ENCODE results near the gene SEPHS1. TPM values are rescaled to one million over a fixed set of nuclear protein-coding genes. Genes with fewer than 3 reads are reported as not detected.

The SEPHS1 gene
- total RNA-seq, 1 donor from 2014 or later, result 38.3 TPM

GRCh38 chr10:13327534-13327933, 20.6 kb downstream of the SEPHS1 start:
- DNase-seq, result no peak

GRCh38 chr10:13322615-13323148, 25.4 kb downstream of the SEPHS1 start:
- no peak for DNase-seq

- DNase-seq, result no peak
Observed at GRCh38 chr10:13321576-13321975, 26.5 kb downstream of the SEPHS1 start.

DNA sequence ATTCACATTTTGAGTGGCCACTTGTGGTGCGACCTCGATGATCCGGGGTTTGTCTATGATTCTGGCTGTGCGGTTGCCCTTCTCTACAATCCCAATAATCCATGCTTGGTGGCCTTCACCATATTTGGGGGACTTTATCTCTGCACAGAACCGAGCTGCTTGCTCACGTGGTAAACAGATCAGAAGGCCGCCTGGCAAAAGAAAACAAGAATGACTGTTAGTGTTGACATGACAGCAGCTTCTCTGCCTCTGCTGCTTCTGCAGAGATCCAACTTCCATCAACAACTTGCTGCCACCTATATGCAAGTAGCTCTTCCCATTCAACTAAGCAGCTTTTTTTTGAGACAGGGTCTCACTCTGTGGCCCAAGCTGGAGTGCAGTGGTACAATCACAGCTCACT, 28.9 kb downstream of the SEPHS1 start:
- DNase-seq, result no peak

DNA sequence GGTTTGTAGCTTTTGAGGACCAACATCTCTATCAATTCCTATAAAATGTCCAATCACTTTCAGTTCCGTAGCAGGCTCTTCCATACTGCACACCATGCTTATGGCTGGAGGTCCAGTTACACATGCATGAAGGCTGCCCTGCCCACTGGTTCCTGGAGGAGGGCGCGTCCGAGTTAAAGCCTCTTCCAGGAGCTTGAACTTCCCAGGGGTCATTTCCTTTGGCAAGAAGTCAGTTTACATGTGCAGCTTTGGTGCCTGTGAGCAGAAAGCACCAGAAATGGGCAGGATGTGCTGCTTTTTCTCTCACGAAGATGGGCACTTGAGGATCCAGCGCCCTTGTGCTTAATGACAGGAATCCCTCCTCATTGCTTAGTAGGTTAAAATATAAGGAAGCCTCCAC, 30.6 kb downstream of the SEPHS1 start:
- DNase-seq, result peak; percentile 11

DNA sequence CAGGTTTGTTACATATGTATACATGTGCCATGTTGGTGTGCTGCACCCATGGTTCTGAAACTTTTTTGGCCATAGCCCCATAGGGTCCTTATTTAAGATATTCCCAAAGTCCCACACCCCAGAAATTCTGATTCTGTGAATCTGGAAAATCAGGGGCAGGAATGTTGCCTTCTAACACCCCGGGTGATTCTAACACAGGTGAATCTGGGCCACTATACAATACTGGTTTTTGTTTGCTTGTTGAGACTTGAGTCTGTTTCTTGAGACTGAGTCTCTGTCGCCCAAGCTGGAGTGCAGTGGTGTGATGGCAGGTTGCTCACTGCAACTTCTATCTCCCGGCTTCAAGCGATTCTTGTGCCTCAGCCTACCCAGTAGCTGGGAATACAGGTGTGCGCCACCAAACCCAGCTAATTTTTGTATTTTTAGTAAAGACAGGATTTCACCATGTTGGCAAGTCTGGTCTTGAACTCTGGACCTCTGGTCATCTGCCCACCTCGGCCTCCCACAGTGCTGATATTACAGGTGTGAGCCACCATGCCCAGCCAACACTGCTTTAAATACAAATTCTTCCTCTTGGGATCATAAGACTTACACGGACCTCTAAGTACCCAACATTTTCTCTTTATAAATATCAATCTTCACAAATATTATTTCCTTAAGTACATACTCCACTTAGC, 31.3 kb downstream of the SEPHS1 start:
- DNase-seq, result no peak

DNA sequence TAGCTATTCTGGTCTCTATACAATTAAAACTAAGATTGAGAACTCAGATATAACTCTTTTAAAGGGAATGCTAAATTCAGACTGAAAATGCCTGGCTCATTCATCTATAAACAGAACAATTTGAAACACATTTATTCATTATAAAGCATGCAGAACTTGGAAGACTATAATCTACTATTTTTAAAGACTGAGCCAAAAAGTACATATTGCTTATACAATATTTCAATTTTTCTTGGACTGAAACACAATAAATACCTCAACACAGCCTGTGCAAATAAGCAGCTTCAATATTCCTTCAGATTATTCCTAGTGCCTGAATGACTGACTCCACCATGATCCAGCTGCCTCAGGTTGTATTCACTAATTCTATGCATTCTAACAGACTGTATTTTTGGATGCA, 32.7 kb downstream of the SEPHS1 start:
- peak; percentile 37 for DNase-seq

GRCh38 chr10:13311177-13311575, 36.9 kb downstream of the SEPHS1 start:
- DNase-seq, result no peak

- DNase-seq, result no peak
Observed at GRCh38 chr10:13310518-13311176, 37.4 kb downstream of the SEPHS1 start.

DNA sequence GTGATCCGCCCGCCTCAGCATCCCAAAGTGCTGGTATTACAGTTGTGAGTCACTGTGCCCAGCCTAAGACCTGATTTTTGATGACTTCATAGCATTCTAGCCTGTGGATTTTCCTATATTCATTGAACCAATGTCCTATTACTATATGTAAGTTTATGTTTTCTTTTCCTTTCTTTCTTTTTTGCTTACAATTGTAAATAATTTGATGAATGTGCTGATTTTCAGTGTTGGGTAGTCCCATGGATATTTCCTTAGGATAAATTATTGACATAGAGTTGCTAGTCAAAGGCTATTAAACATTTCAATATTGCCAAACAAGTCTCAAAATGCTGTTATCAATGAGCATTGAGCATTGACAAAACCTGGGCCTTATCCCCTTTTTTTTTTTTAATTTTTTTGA, 38.3 kb downstream of the SEPHS1 start:
- DNase-seq, result no peak

DNA sequence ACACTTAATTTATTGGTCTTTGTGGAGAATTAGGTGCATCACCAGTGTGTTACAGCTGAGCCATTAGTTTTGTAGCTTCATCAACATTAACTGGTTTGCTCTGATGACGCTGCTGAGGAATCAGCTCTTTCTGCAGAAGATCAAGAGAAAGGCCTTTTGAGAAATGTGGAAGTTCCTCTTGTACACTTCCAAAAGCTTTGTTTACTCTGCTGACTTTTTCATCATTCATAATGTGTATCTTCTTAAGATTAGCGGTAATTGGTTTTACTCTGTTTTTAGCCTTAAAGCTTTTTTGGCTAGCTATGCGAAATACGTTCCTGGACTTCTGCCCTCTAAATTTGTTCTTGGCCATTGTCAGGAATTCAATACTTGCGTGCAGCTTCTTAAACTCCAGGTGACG, 40.0 kb downstream of the SEPHS1 start:
- DNase-seq, result no peak

DNA sequence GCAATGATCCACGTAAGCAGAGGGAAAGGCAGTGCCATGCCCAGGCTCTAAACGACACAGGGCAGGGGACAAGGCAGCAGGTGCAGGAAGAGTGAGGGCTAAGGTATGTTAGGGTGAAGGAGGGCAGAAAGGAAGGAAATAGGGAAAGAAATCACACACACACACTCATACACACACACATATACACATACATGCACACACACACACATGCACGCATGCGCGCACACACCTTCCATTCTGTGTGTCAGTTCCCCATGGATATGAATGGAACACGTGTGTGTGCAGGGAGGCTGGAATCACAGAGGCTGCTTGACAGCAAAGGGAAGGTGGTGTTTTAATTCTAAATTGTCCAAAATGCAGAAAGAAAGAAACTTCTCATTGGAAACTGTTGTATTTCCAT, 42.0 kb downstream of the SEPHS1 start:
- no peak for DNase-seq

DNA sequence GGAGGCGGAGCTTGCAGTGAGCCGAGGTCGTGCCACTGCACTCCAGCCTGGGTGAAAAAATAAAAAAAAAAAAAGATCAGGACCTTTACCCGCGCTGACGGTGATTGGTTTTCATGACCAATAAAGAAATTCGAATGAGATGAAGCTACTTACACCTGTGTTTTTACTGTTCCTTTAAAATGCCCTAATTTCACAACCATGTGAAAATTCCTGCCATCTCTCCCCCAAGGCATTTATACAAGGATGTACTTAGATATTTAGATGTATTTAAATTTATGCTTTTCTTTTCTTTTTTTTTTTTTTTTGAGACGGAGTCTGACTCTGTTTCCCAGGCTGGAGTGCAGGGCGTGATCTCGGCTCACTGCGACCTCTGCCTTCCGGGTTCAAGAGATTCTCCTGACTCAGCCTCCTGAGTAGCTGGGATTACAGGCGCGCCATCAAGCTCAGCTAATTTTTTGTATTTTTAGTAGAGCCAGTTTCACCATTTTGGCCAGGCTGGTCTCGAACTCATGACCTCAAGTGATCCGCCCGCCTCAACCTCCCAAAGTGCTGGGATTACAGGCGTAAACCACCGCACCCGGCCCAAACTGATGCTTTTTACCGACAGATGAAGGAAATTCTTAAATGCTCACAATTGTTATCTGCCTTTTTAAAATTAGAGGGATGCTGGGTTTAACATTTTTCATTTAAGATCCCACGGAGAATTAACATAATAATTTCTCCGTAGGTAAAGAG, 45.1 kb downstream of the SEPHS1 start:
- DNase-seq, result no peak

DNA sequence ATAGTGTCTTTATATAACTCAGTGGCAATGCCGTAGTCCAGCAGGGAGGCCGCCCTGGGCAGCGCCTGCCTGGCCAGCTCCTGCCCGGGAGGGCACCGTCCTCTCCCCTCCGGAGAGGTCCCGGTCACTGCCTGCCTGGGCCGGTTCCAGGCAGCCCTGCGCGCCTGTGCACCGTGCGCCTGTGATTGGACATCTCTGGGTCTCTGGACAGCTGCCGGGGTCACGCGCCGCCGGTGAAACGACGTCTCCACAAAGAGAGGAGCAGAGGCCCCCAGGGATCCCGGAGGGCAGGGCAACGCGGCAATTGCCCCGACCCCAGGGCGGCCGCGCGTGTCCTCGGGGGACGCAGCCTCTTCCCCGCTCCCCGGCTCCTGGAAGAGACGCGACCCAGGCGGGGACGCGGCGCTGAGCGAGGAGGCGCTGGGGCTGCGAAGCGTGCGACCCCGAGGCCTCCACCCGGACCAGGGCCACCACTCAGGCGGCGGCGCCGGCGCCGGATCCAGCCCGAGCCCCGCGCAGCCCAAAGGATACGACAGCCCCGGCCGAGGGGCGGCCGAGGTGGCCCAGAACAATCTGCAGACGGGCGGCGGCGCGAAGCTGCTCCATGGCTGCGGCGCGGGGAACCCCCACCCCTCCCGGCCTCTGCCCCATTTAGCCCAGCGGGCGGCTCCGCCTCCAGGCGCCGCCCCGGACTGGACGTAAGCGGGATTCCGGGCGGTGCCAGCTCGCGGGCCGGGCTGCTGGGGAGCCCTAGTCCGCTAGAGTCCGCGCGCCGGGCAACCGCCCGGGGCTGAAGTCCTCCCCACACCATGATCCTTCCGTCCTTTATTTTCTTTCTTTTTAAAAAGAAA, 48.4 kb downstream of the SEPHS1 start, which contains the start of gene PHYH:
Gene PHYH, minus strand, starts transcription at position 628 of the 851 bp plus-strand sequence. Its CDS starts 22 bp downstream, at position 606.
- peak; percentile 77 for DNase-seq

GRCh38 chr10:13298748-13299436, 49.2 kb downstream of the SEPHS1 start:
- DNase-seq, result peak; percentile 55

GRCh38 chr10:13296476-13296875, 51.6 kb downstream of the SEPHS1 start:
- no peak for DNase-seq

DNA sequence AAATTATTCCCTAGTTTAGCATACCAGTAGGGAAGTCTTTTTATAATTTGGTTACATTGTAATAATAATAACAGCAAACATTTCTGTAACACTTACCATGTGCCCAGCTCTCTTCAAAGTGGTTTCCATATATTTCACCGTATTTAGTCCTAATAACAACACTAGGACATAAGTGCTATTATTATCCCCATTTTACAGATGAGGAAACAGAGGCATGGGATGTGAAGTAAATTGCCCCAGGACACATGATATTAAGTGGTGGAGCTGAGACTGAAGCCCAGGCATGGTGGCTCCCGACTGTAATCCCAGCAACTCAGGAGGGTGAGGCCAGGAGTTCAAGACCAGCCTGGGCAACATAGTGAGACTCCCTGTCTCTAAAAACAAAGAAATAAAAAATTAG, 53.3 kb downstream of the SEPHS1 start:
- DNase-seq, result no peak

DNA sequence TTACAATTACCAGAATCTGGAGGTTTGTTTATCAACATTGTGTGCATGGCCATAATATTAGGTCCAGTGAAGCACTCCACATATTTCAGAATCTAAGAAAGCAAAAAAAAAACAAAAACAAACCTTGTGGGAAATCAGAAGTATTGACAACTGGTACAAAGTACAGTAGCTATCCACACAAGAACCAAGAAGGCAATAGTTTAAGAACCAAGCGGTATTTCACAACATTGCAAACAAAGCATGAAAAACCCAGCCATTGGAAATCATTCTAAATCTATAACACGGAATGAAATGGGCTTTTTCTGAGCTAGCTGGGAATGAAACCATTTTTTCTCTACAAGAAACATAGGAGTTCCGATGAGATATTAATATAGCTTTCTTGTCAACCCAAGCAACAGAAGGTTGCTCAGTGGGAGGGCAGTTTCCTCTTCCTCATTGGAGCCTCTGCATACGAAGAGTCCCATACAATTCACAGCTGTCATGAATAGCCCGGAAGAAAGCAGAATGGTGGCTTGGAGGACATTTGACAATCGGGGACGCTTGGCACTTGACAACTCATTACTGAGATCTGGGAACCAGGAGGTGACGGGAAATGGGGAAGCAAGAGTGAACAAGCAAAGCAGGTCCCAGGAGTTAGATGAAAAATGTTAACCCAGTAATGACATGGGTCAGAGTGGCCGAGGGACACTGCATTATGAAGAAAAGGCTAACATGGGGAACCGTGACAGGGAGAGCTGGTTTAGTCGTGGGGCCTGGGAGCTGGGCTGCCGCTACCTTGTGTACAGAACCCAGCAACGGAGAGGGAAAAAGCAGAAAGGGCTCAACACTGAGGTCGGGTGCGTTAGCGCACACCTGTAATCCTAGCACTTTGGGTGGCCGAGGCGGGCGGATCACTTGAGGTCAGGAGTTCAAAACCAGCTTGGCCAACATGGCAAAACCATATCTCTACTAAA, 56.0 kb downstream of the SEPHS1 start:
- DNase-seq, result no peak

DNA sequence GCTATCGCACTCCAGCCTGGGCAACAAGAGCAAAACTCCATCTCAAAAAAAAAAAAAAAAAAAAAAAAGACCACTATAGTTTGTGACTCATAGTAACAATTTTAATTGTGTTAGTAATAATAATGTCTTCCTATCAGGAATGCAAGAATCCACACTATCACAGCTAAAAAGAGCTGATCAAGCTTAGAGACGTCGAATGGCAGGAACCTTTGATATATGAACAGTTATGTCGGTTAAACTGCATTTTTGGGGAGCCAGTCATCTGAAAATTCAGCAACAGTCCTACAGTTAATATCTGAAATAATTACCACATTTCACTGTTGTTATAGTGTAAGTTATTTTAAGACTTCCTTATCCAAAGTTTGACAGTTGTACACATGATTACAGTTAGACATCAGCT, 57.0 kb downstream of the SEPHS1 start:
- no peak for DNase-seq

DNA sequence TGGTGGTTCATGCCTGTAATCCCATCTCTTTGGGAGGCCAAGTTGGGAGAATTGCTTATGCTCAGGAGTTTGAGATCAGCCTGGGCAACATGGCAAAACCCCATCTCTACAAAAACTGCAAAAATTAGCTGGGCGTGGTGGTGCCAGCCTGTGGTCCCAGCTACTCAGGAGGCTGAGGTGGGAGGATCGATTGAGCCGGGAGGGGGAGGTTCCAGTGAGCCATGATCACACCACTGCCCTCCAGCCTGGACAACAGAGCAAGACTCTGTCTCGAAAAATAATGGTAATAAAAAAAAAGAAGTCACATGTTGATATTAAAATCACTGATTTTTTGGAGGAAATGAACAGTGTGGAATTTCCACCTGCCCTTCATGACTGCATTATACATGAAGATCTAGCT, 64.0 kb downstream of the SEPHS1 start:
- DNase-seq, result no peak
